GM21723 (cell line): Measurements from ENCODE around the gene SVOP.
A peak's percentile ranks its signal among the peaks of the same experiment; 100 is the strongest.

Experiments
- ATAC-seq: cut with Tn5 transposase; IDR thresholded peaks from one replicate; pipeline ENCODE4 v1.9.1; 2021; ENCODE audit warnings: mild to moderate bottlenecking, moderate library complexity; ENCODE audit not compliant: unreplicated experiment

The SVOP gene

DNA sequence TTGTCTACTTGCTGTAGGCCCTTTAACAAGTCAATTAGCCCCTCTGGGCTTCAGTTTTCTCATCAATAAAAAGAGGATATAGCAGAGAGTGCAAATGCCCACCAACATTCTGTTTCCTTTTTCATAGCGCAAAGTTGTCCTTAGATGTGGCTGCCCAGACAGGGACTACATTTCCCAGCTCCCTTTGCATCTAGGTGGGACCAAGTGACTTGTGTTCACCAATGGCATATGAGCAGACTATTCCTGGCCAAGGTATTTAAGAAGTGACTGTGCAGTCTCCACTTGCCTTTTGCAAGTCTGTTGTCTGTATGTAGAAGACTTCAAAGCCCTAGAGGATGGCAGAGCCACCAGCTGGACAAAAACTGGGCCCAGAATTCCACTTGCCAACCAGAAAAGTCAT is 81.3 kb downstream of the SVOP start:
- ATAC-seq, result peak; percentile 78

DNA sequence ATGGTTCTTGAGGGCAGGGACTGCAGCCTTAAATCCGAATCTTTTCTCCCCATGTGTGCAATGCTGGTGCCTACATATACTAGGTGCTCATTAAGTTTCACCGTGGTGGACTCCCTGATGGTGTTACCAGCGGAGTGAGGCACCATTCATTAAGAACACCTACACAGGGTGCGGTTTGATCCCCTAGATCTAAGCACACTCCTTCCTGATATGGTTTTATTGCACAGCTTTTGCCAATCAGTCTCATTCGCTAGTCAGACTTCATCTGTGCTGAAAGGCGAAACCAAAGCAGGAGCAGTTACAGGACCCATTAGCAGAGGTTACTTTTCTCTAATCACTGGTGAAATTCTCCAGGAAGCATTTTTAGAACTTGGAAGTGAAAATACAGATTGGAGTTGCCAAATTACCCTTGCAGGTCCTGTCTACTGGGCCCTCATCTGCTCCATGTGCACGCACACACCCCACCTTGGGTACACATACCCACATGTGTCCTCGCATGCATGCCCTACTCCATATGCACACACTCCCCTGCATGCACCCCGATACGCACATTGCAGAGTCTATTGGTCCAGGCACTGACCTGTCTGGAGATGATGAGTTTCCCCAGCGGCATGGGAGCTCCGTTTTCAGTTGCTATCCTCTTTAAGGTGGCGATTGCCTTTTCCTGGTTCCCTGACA is 82.5 kb downstream of the SVOP start:
- ATAC-seq, result no peak

DNA sequence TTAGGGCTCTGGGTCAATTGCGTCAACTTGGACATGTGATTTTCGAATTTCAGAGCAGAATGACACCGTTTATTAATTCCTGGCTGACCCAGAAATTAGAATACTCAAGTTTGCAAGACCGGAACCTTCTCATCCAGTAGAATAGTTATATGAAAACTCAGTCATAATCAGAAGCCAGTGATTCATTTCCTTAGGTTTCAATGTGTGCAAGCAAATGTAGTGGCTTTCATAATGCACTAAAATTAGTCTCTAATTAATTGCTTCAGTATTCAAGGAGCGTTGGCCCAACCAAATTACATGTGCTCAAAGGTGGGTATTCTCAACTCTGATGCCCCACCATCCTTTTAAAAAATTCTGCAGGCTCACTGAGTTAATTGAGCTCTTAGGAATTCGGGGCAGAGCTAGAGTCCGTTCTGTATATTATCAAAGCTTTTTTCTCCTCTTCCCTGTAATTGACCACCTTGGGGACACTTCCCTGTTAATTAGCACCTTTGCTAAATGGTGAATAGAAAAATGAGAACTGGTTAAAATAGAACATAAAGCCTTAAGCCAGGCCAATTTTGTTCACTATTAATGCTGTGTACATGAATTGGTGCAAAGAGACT is 85.6 kb downstream of the SVOP start:
- ATAC-seq, result no peak

DNA sequence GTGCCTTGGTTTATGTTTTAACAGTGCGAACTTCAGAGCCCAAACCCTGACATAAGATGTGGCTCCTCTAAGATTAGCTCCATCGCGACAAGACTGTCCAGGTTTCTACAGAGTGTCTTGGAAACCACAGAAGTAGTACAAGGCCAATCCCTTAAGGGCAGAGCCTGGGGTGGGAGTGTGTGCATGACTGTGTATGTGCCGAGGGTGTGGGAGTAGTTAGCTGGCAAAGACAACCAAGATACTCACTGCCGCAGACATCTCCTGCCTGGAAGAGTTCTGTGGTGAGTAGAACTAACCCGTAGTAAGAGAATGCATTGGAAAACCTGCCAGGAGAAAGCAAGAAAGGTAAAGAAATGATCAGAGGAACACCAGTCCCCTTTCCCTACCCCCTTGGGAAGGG is 86.9 kb downstream of the SVOP start:
- ATAC-seq, result no peak

DNA sequence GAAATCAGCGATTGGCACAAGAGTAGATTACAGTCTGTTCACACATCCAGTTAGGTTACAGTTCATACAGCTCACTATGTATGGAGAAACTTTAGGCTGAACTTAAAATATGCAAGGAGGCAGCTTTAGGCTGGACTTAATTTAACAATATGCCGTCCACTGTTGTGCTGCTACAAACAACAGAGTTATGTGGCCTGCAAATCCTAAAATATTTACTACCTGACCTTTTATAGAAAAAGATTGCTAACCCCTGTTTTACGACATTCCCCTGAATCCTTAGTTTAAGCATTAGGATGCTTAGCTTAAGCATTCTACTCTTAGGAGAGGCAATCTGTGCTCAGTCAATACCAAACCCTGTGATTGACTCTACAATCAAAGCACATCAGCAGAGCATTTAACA is 90.1 kb downstream of the SVOP start:
- no peak for ATAC-seq

DNA sequence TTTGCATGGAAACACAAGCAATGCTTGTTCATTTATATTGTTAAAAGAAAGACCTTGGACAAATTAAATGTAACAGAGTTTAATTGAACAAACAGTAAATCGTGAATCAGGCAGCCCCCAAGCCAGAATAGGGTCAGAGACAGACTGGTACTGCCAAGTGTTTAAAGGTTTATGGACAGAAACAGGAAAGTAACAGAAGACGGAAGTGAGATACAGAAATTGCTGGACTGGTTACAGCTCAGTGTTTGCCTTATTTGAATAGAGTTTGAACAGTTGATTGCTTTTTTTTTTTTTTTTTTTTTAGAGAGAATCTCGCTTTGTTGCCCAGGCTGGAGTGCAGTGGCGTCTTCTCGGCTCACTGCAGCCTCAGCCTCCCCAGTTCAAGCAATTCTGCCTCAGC is 90.7 kb downstream of the SVOP start:
- no peak for ATAC-seq

DNA sequence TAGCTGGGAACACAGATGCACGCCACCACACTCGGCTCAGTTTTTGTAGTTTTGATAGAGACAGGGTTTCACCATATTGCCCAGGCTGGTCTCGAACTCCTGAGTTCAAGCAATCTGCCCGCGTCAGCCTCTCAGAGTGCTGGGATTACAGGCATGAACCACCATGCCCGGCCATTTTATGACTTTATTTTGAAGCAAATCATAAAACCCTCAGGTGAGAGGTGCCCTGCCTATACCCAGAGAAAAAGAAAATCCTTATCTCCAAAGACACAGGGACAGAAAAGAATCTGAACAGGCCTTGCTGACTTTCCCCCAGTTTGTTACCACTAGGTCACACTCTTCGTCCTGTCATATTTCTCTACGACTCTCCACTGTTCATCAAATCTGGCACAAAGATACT is 92.2 kb downstream of the SVOP start:
- no peak for ATAC-seq

DNA sequence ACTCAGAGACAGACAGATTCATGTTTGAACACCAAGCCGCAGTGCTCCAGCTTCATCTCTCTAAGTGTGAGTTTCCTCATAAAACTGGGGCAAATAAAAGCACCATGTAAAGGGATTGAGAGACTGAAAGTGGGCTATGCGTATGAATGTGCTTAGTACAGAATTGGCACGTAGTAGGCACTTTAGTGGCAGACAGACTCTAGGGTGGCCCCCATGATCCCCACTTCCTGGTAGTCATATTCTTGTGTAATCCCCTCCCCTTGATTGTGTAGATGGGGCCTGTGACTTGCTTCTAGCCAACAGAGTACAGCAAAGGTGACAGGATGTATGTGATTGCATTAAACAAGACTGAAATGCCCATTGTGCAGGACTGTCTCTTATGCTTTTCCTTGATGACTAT is 98.0 kb downstream of the SVOP start:
- ATAC-seq, result no peak

DNA sequence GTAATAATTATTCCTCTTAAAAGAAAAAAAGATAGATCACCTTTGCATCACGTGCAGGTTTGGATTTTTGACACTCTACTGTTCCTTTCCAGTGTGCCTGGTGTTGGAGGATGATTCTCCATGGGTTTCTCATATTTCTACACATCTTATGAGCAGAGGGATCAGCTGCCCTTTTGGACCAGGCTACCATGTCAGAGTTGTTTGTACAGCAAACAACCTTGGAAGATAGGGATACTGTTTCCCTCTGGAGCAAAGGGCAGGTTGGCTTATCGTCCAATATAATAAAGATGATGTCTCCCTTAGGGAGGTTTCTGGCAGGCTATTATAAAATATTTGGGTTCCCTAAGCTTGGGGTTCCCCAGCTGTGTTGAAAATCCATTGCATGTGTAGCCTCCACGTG is 98.9 kb downstream of the SVOP start:
- no peak for ATAC-seq

DNA sequence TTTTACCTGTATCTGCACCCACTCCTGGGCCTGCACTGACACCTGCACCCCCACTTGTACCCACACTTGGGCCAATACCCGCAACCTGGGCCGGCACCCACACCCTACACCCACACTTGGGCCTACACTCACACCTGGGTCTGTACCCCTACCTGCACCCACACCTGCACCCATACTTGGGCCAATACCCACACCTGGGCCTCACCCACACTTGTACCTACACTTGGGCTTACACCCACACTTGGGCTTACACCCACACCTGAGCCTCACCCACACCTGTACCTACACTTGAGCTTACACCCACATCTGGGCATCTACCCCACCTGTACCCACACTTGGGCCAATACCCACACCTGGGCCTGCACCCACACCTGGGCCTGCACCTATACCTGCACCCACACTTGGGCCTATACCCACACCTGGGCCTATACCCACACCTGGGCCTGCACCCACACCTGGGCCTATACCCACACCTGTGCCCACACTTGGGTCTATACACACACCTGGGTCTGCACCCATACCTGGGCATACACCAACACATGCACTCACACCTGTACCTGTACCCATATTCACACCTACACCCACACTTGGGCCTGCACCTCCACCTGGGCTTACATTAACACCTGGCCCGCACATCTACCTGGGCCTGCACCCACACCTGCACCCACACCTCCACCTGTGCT is 101.8 kb downstream of the SVOP start:
- ATAC-seq, result no peak

DNA sequence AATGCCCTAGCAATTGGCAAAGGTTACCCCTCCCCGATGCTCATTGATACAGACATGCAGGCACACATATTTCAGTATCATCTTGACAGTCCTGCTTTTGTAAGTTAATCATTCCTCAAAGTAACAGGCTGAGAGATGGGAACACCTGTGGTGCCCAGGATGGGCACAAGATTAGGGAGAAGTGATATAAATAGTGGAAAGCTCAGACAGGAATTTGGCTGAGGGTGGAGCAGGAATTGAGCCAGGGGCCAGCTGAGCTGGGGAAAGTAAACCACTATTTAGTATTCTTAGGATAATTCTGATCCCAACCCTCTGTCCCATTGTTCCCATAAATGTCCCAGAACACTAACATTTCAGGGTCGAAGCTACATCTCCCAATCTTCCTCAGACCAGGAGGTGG is 102.7 kb downstream of the SVOP start:
- ATAC-seq, result no peak

DNA sequence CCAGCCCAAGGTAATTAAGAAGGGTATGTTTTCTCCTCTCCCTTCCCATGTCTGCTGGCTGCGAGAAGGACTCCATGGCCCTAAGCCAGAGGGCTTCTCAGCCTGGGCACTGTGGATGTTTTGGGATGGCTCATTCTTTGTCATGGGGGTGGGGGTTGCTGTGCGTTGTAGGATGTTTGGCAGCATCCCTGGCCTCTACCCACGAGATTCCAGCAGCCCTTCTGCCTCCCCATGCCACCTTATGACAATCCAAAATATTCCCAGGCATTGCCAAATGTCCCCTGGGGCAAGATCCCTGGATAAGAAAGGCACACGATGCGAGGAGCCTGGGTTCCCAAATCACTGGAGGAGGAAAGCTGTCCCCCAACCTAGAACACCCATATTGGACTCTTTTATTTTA is 104.5 kb downstream of the SVOP start:
- no peak for ATAC-seq

DNA sequence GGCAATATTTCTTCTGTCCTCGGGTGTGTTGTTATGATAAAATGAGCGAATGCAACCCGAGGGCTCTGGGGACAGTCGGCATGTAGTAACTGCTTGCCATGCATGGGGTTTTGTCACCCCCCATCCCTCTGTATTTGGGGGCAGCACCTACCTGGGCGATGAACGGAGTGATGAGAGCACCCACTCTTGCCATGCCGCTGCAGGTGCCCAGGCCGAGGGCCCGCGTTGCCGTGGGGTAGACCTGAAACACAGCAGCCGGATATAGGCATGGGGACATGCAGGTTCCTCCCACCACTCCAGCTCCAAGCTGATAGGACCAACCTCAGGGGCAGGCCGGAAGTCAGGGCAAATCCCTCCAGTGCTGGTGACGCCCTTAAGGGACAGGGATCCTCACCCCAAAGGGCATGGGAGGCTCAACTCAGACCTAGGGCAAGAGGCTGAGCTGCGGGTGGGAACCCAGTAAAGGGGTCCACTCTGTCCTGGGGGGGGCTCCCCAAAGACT is 105.2 kb downstream of the SVOP start:
- ATAC-seq, result no peak

DNA sequence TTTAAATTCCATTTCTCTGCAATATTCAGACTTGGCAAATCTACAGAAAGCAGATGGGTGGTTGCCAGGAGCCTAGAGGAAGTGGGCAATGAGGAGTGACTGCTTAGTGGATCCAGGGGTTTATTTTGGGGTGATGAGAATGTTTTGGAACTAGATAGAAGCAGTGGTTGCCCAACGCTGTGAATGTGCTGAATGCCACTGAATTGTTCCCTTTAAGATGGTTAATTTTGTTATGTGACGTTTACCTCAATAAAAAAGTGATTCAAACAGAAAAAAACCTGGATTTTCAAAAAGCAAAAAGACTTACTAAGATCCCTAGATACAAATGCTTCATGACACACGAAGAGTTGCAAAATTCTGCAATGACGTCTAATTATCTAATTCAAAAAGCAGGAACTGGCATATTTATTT is 106.7 kb downstream of the SVOP start:
- ATAC-seq, result no peak

DNA sequence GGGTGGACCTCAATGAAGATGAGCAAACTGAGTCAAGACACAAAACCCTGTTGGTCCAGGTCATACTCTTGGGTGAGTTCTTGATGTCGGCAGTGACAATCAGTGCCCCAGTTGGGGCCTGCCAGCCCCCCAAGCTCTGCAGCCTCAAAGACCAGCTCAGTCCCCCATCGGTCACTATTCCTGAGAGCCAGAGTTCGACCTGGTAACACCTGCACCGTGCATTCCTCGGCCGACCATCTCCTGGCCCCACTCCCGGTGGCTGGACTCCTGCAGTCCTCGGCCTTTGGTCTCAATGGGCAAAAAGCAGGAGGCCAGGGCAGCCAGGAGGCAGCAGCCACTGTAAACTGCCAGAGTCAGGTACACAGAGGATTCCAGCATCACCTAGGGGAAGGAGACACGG is 108.5 kb downstream of the SVOP start:
- ATAC-seq, result no peak

DNA sequence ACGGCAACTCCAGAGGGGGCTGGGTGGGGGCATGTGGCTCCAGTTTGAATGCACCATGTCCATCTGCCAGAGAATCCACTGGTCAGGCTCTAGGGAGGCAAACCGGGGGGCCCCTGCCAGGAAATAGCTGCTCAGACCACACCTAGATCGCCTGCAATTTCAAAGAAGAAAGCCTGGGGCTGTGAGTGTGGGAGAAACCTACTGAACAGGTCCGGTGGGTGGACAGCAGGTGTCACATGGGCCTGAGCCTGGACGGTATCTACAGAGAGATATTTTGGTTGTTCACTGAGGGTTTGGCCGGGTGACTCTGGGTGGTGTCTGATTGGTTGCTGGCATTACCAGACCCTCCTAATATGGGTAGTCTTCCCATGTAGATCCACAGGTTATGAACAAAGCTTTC is 109.0 kb downstream of the SVOP start:
- no peak for ATAC-seq

DNA sequence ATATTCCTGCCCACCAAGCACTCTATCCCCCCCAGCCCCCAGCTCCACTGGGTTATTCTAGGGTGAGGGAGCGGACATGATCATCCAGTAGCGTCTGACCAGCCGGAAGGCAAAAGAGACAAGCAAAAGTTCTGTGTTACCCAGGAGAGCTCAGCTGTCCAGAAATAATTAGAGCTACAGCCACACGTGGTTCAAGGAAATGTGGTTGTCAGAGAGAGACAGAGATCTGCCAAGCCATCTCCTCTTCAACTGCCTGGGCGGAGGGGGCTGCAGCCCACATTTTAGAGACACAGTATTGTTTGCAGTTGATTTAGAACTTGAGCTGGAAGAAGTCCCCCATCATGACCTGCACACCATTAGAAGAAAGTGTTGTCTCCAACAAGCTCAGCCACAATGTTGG is 110.5 kb downstream of the SVOP start:
- ATAC-seq, result no peak

DNA sequence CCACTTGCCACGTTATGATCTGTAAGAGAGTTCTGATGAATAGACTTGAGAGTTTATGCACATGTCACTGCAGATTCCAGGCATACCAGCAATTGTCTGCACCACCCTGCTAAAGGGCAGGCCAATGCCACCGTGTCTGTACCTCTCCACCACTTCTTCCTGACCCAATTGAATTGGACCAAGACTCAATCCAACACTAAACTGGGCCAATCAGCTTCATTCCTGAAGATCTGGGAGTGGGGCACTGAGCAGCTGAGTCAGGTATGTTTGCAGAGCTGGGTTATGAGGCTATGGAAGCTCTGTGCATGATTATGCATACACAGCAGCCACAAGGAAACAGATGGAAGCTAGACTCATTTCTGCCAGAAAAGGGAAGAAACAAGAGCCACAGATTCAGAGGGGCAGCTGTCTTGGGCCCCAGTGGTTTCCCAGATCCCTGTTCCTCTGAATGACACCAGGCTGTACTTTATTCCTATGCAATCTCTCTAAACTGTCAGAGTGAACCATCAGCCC is 113.0 kb downstream of the SVOP start:
- ATAC-seq, result no peak

DNA sequence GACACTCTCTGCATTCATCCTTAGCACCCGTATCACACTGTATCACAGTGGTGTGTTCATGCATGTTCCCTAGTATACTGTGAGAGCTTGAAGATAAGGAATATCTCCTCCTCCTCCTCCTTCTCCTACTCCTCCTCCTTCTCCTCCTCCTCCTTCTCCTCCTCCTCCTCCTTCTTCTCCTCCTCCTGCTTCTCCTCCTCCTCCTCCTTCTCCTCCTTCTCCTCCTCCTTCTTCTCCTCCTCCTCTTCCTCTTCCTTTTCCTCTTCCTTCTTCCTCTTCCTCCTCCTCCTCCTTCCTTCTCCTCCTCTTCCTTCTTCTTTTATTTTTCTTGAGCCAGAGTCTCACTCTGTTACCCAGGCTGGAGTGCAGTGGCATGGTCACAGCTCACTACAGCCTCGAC is 113.9 kb downstream of the SVOP start:
- ATAC-seq, result no peak

DNA sequence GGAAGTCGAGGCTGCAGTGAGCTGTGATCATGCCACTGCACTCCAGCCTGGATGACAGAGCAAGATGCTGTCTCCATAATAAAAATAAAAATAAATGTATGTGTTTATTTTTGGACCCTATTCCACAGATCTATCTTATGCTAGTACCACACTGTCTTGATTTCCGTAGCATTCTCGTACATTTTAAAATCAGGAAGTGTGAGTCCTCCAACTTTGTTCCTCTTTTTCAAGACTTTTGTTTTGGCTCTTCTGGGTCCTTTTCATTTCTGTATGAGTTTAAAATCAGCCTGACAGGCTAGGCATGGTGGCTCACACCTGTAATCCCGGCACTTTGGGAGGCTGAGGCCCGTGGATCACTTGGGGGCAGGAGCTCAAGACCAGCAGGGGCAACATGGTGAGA is 115.1 kb downstream of the SVOP start:
- ATAC-seq, result no peak

DNA sequence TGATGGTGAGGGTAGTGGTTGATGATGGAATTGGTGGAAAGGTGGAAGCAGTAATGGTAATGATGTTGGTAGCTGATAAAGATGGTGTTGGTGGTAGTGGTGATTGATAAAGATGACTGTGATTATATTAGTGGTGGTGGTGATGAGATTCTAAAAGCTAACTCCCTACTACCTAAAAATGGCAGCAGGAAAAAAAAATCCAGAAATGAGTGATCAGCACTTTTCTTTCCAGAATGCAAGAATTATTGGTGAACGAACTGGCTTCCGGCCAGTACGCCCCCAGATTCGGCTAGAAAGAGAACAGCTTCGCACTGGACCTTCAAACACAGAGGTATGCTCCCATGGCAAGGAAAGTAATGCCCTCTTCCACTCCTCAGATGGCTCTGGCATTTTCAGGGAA is 121.7 kb downstream of the SVOP start:
- ATAC-seq, result no peak

DNA sequence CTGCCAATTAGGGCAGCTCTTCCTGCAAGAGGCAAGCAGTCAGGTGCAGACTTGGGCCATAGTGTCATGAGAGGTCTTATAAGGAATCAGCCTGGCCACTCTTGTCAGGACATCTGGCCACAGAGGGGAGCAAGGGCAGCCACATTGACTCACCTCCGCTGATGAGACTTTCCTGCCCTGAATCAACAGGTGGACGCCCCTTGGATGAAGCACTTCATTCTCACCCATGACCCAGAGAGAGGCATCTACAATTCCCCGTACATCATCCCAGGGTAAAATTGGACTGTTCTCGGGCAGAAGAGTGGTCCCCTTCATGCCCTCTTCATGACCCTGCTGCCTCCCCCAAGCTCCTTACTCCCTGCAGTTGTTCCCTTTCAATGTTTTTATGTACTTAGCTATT is 124.1 kb downstream of the SVOP start:
- no peak for ATAC-seq
